Stomach (tissue), 19 donors: ENCODE results near the gene CLCNKB. TPM values are rescaled to one million over a fixed set of nuclear protein-coding genes. Genes with fewer than 3 reads are reported as not detected.

ENCODE experiments used
- DNase-seq, 2 donors: peaks; one replicate each; pipeline versions ENCODE4 v3.0.0 to v3.0.0-alpha.2; 2013 to 2019
- H3K27ac ChIP-seq, 5 donors: fragments of 200-600 bp in 4 of 5; sonication (generic) in 4 of 5; one replicate each; pipeline ENCODE4 v1.5.1; 2013 to 2019; ENCODE audit warnings: mild to moderate bottlenecking in 1 of 5, moderate library complexity in 1 of 5
- H3K27me3 ChIP-seq, 3 donors: fragments of 200-600 bp; sonication (generic); one replicate each; pipeline ENCODE4 v1.5.1; 2017 to 2019; ENCODE audit warnings: mixed run types in 1 of 3
- H3K36me3 ChIP-seq, 4 donors: fragments of 200-600 bp; sonication (generic); 1 replicate in 3 of 4; 2 replicates in 1 of 4; pipeline ENCODE4 v1.5.1; 2016 to 2019
- H3K4me1 ChIP-seq, 4 donors: fragments of 200-600 bp; sonication (generic); one replicate each; pipeline ENCODE4 v1.5.1; 2016 to 2019
- H3K4me3 ChIP-seq, 4 donors: fragments of 200-600 bp; sonication (generic) in 3 of 4; one replicate each; pipeline ENCODE4 v1.5.1; 2016 to 2019; ENCODE audit warnings: mild to moderate bottlenecking in 1 of 4
- H3K9me3 ChIP-seq, 4 donors: fragments of 200-600 bp; sonication (generic); one replicate each; pipeline ENCODE4 v1.5.1; 2016 to 2019
- CTCF ChIP-seq, 7 experiments: fragments of 450-650 bp in 4 of 7; fragments of 200-600 bp in 3 of 7; sonication (generic) in 3 of 7; IDR thresholded peaks; one replicate each; pipeline ENCODE4 v1.5.1; 2016 to 2019; ENCODE audit warnings: antibody characterized with exemption in 7 of 7, control low read depth in 2 of 7, mild to moderate bottlenecking in 1 of 7
- EP300 ChIP-seq: sonication (generic); formaldehyde crosslinking; IDR thresholded peaks from one replicate; pipeline ENCODE4 v1.6.1; 2017; ENCODE audit warnings: antibody characterized with exemption
- POLR2A ChIP-seq, 4 donors: fragments of 450-650 bp; IDR thresholded peaks; one replicate each; pipeline ENCODE4 v1.6.1; 2016; ENCODE audit warnings: antibody characterized with exemption in 4 of 4, control low read depth in 2 of 4, mild to moderate bottlenecking in 1 of 4, moderate library complexity in 1 of 4
- POLR2AphosphoS5 ChIP-seq, 3 donors: sonication (generic); formaldehyde crosslinking; IDR thresholded peaks; one replicate each; pipeline ENCODE4 v1.6.1; 2016; ENCODE audit warnings: antibody characterized with exemption in 3 of 3
- WGBS, 5 donors: extraction: QIAGEN DNeasy Blood & Tissue Kit in 3 of 5; methylation state at CpG; one replicate each; pipeline versions ENCODE4 v1.1.5 to v1.1.7; 2013 to 2018; 5-methylcytosine and 5-hydroxymethylcytosine counted together
- intact Hi-C: fragments of 100-400 bp; cut with DNase I; formaldehyde crosslinking; loops from one replicate; pipeline ENCODE4 v1.15.1; 2023; ENCODE audit warnings: low total_unique reads
- long read RNA-seq, 10 donors: transcript quantifications; one replicate each; lab custom pipeline, GENCODE V29; 2026
- polyA plus RNA-seq, 3 donors: library from polyadenylated mRNA; stranded (reverse); fragments of 200-250 nt; gene quantifications; one replicate each; pipeline ENCODE4 v1.2.3, GENCODE V29; 2013
- total RNA-seq, 5 donors: library from RNA; depleted of rRNA; stranded (reverse); fragments of >200 nt; gene quantifications; one replicate each; pipeline versions ENCODE4 v1.1.0 to v1.2.3, GENCODE V29; 2014 to 2016
- donor health status: healthy with polysubstance abuse.
- donor health status: Bipolar disorder and iron deficiency.
- donor health status: healthy.

Gene CLCNKB
- total RNA-seq, result under 1 TPM in 1 of 5 donors, not detected in 4; 0.92 TPM
- under 1 TPM; 0.19 to 0.60 (median 0.31) TPM for polyA plus RNA-seq
- long read RNA-seq, donor 1, result 0 reads
- long read RNA-seq, donor 2, result 0 reads
- long read RNA-seq, donor 3, result 0 reads
- long read RNA-seq, donor 4, result 0 reads
- long read RNA-seq, donor 5, result 0 reads
- long read RNA-seq, donor 6, result 0 reads
- long read RNA-seq, donor 7, result 0 reads
- long read RNA-seq, donor 8, result 0 reads
- long read RNA-seq, donor 9, result 0 reads
- long read RNA-seq, donor 10, result 0 reads

GRCh38 chr1:16043521-16043920, at the start of gene CLCNKB:
Gene CLCNKB, plus strand, starts transcription at chr1:16043782. Its CDS starts 711 bp downstream, at chr1:16044493.
- Histone ChIP-seq H3K27me3 (peaks cover 0 to under 1% (median 0%) of the 10 kb centered on the region in 3 donors), H3K4me3 (no peak within 1 kb of the TSS), H3K4me1 (peaks cover under 1 to 4% (median 1%) of the 10 kb centered on the region in 4 donors), H3K9me3 (no peaks in the 10 kb centered on the region), H3K27ac (no peak within 1 kb of the TSS), H3K36me3 (no peaks in the 10 kb centered on the region)
- DNase-seq, result peak; percentile 34 to 75
- intact Hi-C loops, result no loop called here
- WGBS, 5 donors, result 37 to 66% (median 61%) methylated on average over 6 to 7 of the region's 7 CpGs
- TF ChIP-seq POLR2A (IDR thresholded peaks at IDR 0.05), result no peak
- TF ChIP-seq POLR2AphosphoS5 (IDR thresholded peaks at IDR 0.05), result no peak
- no peak for TF ChIP-seq CTCF (IDR thresholded peaks at IDR 0.05)
- no peak for TF ChIP-seq EP300

- peaks cover 0 to 10% (median 0%) of the 10 kb centered on the region in 4 donors for H3K4me1 ChIP-seq
- no peak for DNase-seq
- no peaks in the 10 kb centered on the region for H3K27me3 ChIP-seq
- no peak overlapping the region for H3K27ac ChIP-seq
- intact Hi-C loops, result loop anchor here (10.0 kb wide), 1 partner anchor 179 kb away; no protein-coding TSS in a partner anchor
- no peak overlapping the region for H3K4me3 ChIP-seq
- no peaks in the 10 kb centered on the region for H3K9me3 ChIP-seq
- no peaks in the 10 kb centered on the region for H3K36me3 ChIP-seq
- no peak for TF ChIP-seq POLR2A (IDR thresholded peaks at IDR 0.05)
- TF ChIP-seq POLR2AphosphoS5 (IDR thresholded peaks at IDR 0.05), result no peak
- no peak for TF ChIP-seq EP300
- TF ChIP-seq CTCF (IDR thresholded peaks at IDR 0.05), result no peak
- 92 to 100% (median 94%) methylated on average over 2 to 10 of the region's 10 CpGs for WGBS, 5 donors
Observed at GRCh38 chr1:15994081-15994480, 49.5 kb upstream of the CLCNKB start.

DNA sequence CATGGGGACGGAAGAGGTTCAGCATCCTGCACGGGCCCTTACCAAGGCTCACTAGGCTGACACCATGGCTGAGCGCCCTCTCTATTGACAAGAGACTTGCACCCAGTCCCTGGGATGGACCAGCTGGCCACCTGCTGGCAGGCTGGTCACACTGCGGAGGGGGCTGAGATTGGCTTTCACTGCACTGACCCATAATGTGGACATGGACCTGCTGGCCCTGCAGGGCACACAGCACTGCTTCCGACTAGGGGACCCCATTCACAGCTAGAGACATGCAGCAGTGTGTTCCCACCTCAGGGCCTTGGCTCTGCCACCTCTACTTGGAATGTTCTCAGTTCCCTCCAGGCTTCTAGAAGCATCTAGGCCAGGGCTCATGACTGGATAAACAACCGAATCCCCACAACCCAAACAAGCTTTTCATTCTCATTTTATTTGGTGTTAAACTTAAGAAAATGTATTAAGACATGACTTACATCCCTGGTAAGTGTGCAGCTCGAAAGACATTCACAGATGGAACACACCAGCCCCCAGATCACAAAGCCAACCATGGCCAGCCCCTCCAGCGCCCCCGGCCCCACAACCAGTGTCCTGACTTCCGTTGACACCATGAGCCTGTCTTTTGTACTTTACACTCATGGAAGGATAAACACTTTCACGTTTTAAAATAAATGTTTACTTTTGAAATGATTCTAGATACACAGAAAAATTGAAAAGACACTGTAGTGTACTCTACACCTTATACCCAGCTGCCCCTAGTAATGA, 48.8 kb upstream of the CLCNKB start:
- 45 to 59% (median 56%) methylated on average over 9 to 11 of the region's 11 CpGs for WGBS, 5 donors
- TF ChIP-seq POLR2A (IDR thresholded peaks at IDR 0.05) (no peak), EP300 (no peak), POLR2AphosphoS5 (IDR thresholded peaks at IDR 0.05) (no peak), CTCF (IDR thresholded peaks at IDR 0.05) (peak in 5 of 7 experiments; percentile 70 to 87 (median 85))
- intact Hi-C loops, result loop anchor here (10.0 kb wide), 1 partner anchor 180 kb away; no protein-coding TSS in a partner anchor

GRCh38 chr1:15997076-15997585, 46.5 kb upstream of the CLCNKB start:
- 83 to 91% (median 86%) methylated on average over 9 of the region's 9 CpGs for WGBS, 5 donors
- intact Hi-C loops, result loop anchor here (10.0 kb wide), 1 partner anchor 182 kb away; no protein-coding TSS in a partner anchor
- DNase-seq, result no peak

More for the DNA sequence above, 48.8 kb upstream of the CLCNKB start:
- peak; percentile 63 to 70 for DNase-seq
- H3K27me3 ChIP-seq, result no peaks in the 10 kb centered on the region
- no peak overlapping the region for H3K27ac ChIP-seq
- no peak overlapping the region for H3K4me3 ChIP-seq
- H3K9me3 ChIP-seq, result no peaks in the 10 kb centered on the region
- no peaks in the 10 kb centered on the region for H3K36me3 ChIP-seq
- peaks cover 0 to 10% (median 0%) of the 10 kb centered on the region in 4 donors for H3K4me1 ChIP-seq

More at GRCh38 chr1:15997076-15997585, 46.5 kb upstream of the CLCNKB start:
- H3K27me3 ChIP-seq, result no peaks in the 10 kb centered on the region
- no peak overlapping the region for H3K4me3 ChIP-seq
- H3K27ac ChIP-seq, result no peak overlapping the region
- no peaks in the 10 kb centered on the region for H3K36me3 ChIP-seq
- H3K4me1 ChIP-seq, result peaks cover 0 to 10% (median 0%) of the 10 kb centered on the region in 4 donors
- TF ChIP-seq POLR2A (IDR thresholded peaks at IDR 0.05), result no peak
- TF ChIP-seq CTCF (IDR thresholded peaks at IDR 0.05), result no peak
- TF ChIP-seq EP300, result no peak
- no peak for TF ChIP-seq POLR2AphosphoS5 (IDR thresholded peaks at IDR 0.05)
- H3K9me3 ChIP-seq, result no peaks in the 10 kb centered on the region
